ENCODE measurements around the gene GALNT11.
"Not testable (repeated sequence)": the region's sequence is repeated elsewhere in the genome, so short reads cannot be mapped to it uniquely, and the experiment has no call there.

Gene GALNT11

DNA sequence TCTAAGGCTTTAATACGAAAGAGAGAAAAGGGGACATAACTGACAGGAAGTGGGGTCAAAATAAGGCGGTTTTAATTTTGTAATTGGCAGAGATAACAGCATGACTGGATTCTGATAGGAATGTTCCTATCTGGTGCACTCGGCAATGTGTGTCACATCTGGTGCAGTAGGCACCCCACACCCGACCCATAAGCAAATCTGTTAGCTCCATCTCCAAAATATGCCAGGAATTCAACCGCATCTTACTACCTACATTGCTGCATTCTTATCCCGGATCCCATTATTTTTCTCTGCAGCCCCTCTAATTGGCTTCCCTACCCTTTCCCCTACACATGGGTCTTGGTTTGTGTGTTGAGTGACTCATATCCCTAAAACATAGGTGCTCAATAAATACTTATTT, 19.1 kb upstream of the GALNT11 start:
- no peak for DNase-seq (ENCODE audit: low read depth, low spot score)
- H3K9me3 ChIP-seq (ENCODE audit: control insufficient read depth, insufficient read depth, low read length) = no peaks in the 10 kb centered on the region
- no peak overlapping the region for H3K4me3 ChIP-seq (ENCODE audit: low read length)
- no peak overlapping the region for H3K27ac ChIP-seq (ENCODE audit: low read length)
- no peaks in the 10 kb centered on the region for H3K27me3 ChIP-seq (ENCODE audit: control insufficient read depth, insufficient read depth, low read length)
- H3K4me1 ChIP-seq (ENCODE audit: control insufficient read depth, insufficient read depth, low read length) = no peaks in the 10 kb centered on the region
- WGBS (ENCODE audit: insufficient coverage, insufficient read length) = no CpG with 5 or more reads among the region's 6 CpGs
- no peaks in the 10 kb centered on the region for H3K36me3 ChIP-seq (ENCODE audit: control insufficient read depth, insufficient read depth, low read length)

DNA sequence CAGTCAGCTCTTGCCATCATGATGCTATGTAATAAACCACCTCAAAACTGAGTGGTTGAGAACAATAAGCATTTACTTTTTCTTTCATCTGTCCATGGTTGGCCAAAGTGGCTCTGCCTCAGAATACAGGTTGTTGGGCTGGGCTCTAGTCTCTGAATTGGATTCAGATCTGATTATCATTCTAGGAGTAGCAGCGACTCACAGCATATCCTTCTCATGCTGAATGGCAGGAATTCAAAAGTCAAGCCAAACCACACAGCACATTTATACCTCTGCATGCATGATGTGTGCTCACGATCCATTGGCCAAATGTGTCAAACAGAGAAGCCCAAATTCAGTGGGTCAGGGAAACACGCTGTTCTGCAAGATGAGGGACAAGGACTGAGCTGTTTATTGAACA, 13.6 kb upstream of the GALNT11 start:
- DNase-seq (ENCODE audit: low read depth, low spot score) = no peak
- Histone ChIP-seq H3K36me3 (ENCODE audit: control insufficient read depth, insufficient read depth, low read length) (no peaks in the 10 kb centered on the region), H3K9me3 (ENCODE audit: control insufficient read depth, insufficient read depth, low read length) (no peaks in the 10 kb centered on the region), H3K4me1 (ENCODE audit: control insufficient read depth, insufficient read depth, low read length) (no peaks in the 10 kb centered on the region), H3K27ac (ENCODE audit: low read length) (no peak overlapping the region), H3K27me3 (ENCODE audit: control insufficient read depth, insufficient read depth, low read length) (no peaks in the 10 kb centered on the region), H3K4me3 (ENCODE audit: low read length) (no peak overlapping the region)
- WGBS (ENCODE audit: insufficient coverage, insufficient read length) = no CpG with 5 or more reads among the region's 3 CpGs

DNA sequence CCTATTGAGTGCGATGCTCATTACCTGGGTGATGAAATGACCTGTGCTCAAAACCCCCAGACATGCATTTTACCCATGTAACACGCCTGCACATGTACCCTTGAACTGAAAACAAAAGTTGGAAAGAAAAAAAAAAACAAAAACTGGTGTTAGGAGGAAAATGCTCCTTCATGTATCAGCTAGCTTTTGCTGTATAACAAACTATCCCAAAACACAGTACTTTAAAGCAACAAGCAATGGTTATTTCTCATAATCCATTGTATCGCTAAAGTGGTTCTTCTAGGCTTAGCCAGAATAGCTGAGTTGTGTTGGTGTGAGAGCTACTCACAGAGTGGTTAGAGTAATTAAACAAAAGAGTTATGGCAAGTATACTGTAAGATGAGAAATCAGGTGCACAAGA, 12.2 kb upstream of the GALNT11 start:
- Histone ChIP-seq H3K36me3 (ENCODE audit: control insufficient read depth, insufficient read depth, low read length) (no peaks in the 10 kb centered on the region), H3K27me3 (ENCODE audit: control insufficient read depth, insufficient read depth, low read length) (no peaks in the 10 kb centered on the region), H3K27ac (ENCODE audit: low read length) (no peak overlapping the region), H3K4me3 (ENCODE audit: low read length) (no peak overlapping the region), H3K4me1 (ENCODE audit: control insufficient read depth, insufficient read depth, low read length) (no peaks in the 10 kb centered on the region), H3K9me3 (ENCODE audit: control insufficient read depth, insufficient read depth, low read length) (no peaks in the 10 kb centered on the region)
- WGBS (ENCODE audit: insufficient coverage, insufficient read length) = no CpG with 5 or more reads among the region's 3 CpGs
- DNase-seq (ENCODE audit: low read depth, low spot score) = no peak

DNA sequence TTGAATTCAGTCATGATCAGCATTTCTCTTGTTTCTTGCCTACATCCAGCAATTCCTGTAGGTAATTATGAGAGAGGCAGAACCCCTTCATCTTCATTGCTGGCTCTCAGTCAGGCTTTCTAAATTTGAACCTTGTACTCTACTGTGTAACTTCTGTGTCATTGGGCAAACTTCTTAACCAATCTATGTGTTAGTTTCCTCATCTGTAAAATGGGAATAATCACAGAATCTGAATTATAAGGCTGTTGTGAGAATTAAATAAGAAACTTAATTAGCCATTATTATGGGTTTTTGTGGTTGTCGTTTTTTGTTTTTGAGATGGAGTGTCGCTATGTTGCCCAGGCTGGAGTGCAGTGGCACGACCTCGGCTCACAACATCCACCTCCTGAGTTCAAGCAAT, 11.5 kb upstream of the GALNT11 start:
- DNase-seq (ENCODE audit: low read depth, low spot score) = no peak
- 100% methylated on average over 1 of the region's 4 CpGs for WGBS (ENCODE audit: insufficient coverage, insufficient read length)
- Histone ChIP-seq H3K27ac (ENCODE audit: low read length) (no peak overlapping the region), H3K9me3 (ENCODE audit: control insufficient read depth, insufficient read depth, low read length) (no peaks in the 10 kb centered on the region), H3K36me3 (ENCODE audit: control insufficient read depth, insufficient read depth, low read length) (no peaks in the 10 kb centered on the region), H3K27me3 (ENCODE audit: control insufficient read depth, insufficient read depth, low read length) (no peaks in the 10 kb centered on the region), H3K4me3 (ENCODE audit: low read length) (no peak overlapping the region), H3K4me1 (ENCODE audit: control insufficient read depth, insufficient read depth, low read length) (no peaks in the 10 kb centered on the region)

DNA sequence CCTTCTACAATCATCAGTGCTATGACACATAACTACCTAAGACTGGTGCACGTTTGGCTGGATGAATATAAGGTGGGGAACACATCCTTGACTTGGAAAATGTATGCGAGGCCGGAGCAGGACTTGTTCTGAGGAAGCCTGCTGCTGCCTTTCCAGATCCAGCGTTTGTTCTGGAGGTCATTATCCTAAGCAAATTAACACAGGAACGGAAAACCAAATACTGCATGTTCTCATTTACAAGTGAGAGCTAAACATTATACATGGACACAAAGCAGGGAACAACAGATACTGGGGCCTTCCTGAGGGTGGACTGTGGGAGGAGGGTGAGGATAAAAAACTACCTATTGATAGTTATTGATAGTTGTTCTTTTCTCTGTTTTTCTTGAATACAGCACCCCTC, 10.8 kb upstream of the GALNT11 start:
- DNase-seq (ENCODE audit: low read depth, low spot score) = no peak
- H3K36me3 ChIP-seq (ENCODE audit: control insufficient read depth, insufficient read depth, low read length) = no peaks in the 10 kb centered on the region
- no peaks in the 10 kb centered on the region for H3K27me3 ChIP-seq (ENCODE audit: control insufficient read depth, insufficient read depth, low read length)
- H3K4me1 ChIP-seq (ENCODE audit: control insufficient read depth, insufficient read depth, low read length) = no peaks in the 10 kb centered on the region
- no CpG with 5 or more reads among the region's 5 CpGs for WGBS (ENCODE audit: insufficient coverage, insufficient read length)
- H3K9me3 ChIP-seq (ENCODE audit: control insufficient read depth, insufficient read depth, low read length) = no peaks in the 10 kb centered on the region
- H3K4me3 ChIP-seq (ENCODE audit: low read length) = no peak overlapping the region
- H3K27ac ChIP-seq (ENCODE audit: low read length) = no peak overlapping the region

GRCh38 chr7:152015600-152015999, 9.9 kb upstream of the GALNT11 start:
- no peak overlapping the region for H3K4me3 ChIP-seq (ENCODE audit: low read length)
- no CpG with 5 or more reads among the region's 7 CpGs for WGBS (ENCODE audit: insufficient coverage, insufficient read length)
- no peak for DNase-seq (ENCODE audit: low read depth, low spot score)
- no peaks in the 10 kb centered on the region for H3K9me3 ChIP-seq (ENCODE audit: control insufficient read depth, insufficient read depth, low read length)
- H3K4me1 ChIP-seq (ENCODE audit: control insufficient read depth, insufficient read depth, low read length) = no peaks in the 10 kb centered on the region
- H3K27ac ChIP-seq (ENCODE audit: low read length) = no peak overlapping the region
- H3K36me3 ChIP-seq (ENCODE audit: control insufficient read depth, insufficient read depth, low read length) = no peaks in the 10 kb centered on the region
- no peaks in the 10 kb centered on the region for H3K27me3 ChIP-seq (ENCODE audit: control insufficient read depth, insufficient read depth, low read length)

DNA sequence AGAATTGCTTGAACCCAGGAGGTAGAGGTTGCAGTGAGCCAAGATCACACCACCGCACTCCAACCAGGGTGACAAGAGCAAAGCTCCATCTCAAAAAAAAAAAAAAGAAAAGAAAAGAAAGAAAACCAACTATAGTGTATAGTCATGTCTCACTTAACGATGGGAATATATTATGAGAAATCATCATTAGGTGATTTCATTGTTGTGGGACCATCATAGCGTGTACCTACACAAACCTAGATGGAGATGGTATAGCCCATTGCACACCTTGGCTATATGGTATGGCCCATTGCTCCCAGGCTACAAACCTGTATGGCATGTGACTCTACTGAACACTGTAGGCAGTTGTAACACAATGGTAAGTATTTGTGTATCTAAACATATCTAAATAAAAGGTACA, 8.5 kb upstream of the GALNT11 start:
- no peaks in the 10 kb centered on the region for H3K9me3 ChIP-seq (ENCODE audit: control insufficient read depth, insufficient read depth, low read length)
- H3K4me3 ChIP-seq (ENCODE audit: low read length) = no peak overlapping the region
- no CpG with 5 or more reads among the region's 3 CpGs for WGBS (ENCODE audit: insufficient coverage, insufficient read length)
- no peaks in the 10 kb centered on the region for H3K36me3 ChIP-seq (ENCODE audit: control insufficient read depth, insufficient read depth, low read length)
- H3K27me3 ChIP-seq (ENCODE audit: control insufficient read depth, insufficient read depth, low read length) = no peaks in the 10 kb centered on the region
- no peak overlapping the region for H3K27ac ChIP-seq (ENCODE audit: low read length)
- no peaks in the 10 kb centered on the region for H3K4me1 ChIP-seq (ENCODE audit: control insufficient read depth, insufficient read depth, low read length)
- DNase-seq (ENCODE audit: low read depth, low spot score) = no peak

DNA sequence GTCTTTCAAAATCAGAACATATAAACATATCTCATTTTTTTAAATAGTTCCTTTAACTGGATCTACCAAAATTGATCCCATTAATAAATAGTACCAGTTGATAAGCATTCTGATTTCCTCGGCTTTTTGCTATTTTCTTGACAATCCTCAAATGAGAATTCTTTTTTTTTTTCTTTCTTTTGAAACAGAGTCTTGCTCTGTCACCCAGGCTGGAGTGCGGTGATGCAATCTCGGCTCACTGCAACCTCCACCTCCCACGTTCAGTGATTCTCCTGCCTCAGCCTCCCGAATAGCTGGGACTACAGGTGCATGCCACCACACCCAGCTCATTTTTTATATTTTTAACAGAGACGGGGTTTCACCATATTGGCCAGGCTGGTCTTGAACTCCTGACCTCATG, 7.8 kb upstream of the GALNT11 start:
- DNase-seq (ENCODE audit: low read depth, low spot score); H3K4me3 ChIP-seq (ENCODE audit: low read length); H3K27me3 ChIP-seq (ENCODE audit: control insufficient read depth, insufficient read depth, low read length); H3K9me3 ChIP-seq (ENCODE audit: control insufficient read depth, insufficient read depth, low read length); H3K27ac ChIP-seq (ENCODE audit: low read length); H3K36me3 ChIP-seq (ENCODE audit: control insufficient read depth, insufficient read depth, low read length); H3K4me1 ChIP-seq (ENCODE audit: control insufficient read depth, insufficient read depth, low read length): not testable (repeated sequence)
- no CpG with 5 or more reads among the region's 6 CpGs for WGBS (ENCODE audit: insufficient coverage, insufficient read length)

DNA sequence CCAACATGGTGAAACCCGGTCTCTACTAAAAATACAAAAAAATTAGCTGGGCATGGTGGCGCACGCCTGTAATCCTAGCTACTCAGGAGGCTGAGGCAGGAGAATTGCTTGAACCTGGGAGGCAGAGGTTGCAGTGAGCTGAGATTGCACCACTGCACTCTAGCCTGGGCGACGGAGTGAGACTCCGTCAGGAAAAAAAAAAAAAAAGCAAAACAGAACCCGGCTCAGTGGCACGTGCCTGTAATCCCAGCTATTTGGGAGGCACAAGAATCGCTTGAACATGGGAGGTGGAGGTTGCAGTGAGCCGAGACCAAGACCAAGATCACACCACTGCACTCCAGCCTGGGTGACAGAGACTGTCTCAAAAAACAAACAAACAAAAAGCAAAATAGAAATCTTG, 3.7 kb upstream of the GALNT11 start:
- not testable (repeated sequence) for H3K4me1 ChIP-seq (ENCODE audit: control insufficient read depth, insufficient read depth, low read length); H3K9me3 ChIP-seq (ENCODE audit: control insufficient read depth, insufficient read depth, low read length); DNase-seq (ENCODE audit: low read depth, low spot score); H3K4me3 ChIP-seq (ENCODE audit: low read length); H3K27me3 ChIP-seq (ENCODE audit: control insufficient read depth, insufficient read depth, low read length); H3K27ac ChIP-seq (ENCODE audit: low read length); H3K36me3 ChIP-seq (ENCODE audit: control insufficient read depth, insufficient read depth, low read length)
- no CpG with 5 or more reads among the region's 10 CpGs for WGBS (ENCODE audit: insufficient coverage, insufficient read length)

DNA sequence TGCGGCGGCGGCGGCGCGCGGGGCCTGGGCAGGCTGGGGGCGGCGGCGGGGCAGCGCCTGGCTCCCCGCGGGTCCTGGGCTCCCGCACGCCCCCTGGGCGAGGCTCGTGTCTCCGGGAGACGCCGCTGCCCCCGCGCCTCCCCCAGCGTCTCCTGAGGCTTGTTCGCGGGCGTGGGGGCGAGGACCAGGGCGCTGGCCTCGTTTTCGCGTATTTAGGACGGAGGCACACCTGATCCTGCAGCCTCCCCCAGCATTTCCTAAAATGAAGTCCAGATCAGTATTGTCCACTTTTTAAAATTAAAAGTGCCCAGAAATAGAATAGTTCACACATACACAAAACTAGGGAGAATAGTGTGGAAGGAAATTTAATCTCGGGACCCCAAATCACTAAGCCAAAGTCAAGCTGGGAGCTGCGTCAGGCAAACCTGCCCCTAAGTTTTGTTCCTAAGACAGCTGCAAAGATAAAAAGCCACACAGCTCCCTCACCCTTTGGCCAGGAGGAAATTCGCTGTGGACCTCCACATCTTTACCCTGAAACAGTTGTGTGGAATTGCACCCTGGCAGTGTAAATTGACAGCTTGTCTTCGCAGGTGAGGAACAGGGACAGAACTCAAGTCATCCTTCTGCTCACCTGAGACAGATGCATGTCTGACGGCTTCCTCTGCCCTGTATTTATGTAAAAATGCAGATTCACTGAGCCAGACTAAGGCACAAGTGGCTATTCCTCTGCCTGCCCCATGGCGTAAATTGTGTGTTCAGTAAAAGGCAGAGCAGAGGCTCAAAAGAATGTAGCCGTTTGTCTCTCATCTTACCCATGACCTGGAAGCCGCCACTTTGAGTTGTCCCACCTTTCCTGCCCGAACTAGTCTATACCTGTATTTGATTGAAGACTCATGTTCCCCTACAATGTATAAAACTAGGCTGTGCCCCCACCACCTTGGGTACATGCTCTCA, 740 bp downstream of the GALNT11 start:
- Histone ChIP-seq H3K36me3 (ENCODE audit: control insufficient read depth, insufficient read depth, low read length) (no peaks in the 10 kb centered on the region; the same call in none of the 2 replicates), H3K27ac (ENCODE audit: low read length) (no peak overlapping the region), H3K4me1 (ENCODE audit: control insufficient read depth, insufficient read depth, low read length) (no peaks in the 10 kb centered on the region), H3K9me3 (ENCODE audit: control insufficient read depth, insufficient read depth, low read length) (no peaks in the 10 kb centered on the region), H3K4me3 (ENCODE audit: low read length) (peak overlapping the region; percentile 74; the same call in 1 of the 2 replicates), H3K27me3 (ENCODE audit: control insufficient read depth, insufficient read depth, low read length) (no peaks in the 10 kb centered on the region)
- WGBS (ENCODE audit: insufficient coverage, insufficient read length) = no CpG with 5 or more reads among the region's 41 CpGs
- no peak for DNase-seq (ENCODE audit: low read depth, low spot score)

All from iPS DF 6.9 (cell line).